Coronary artery (tissue), 2 donors: ENCODE measurements around the gene EVC2.

ENCODE experiments used
- DNase-seq: peaks from one replicate; pipeline ENCODE4 v3.0.0-alpha.2; 2017; ENCODE audit warnings: low spot score
- H3K27ac ChIP-seq, 2 donors: fragments of 200-600 bp; sonication (generic); one replicate each; pipeline ENCODE4 v1.5.1; 2016 to 2019
- H3K4me3 ChIP-seq: fragments of 200-600 bp; sonication (generic); 2 replicates; pipeline ENCODE4 v1.5.1; 2016; ENCODE audit warnings: mild to moderate bottlenecking, moderate library complexity
- TF ChIP-seq, protein P1 (sequence below): fragments of 200-600 bp; sonication (generic); IDR thresholded peaks from one replicate; pipeline ENCODE4 v1.5.1; 2019; ENCODE audit warnings: antibody characterized with exemption

The EVC2 gene

DNA sequence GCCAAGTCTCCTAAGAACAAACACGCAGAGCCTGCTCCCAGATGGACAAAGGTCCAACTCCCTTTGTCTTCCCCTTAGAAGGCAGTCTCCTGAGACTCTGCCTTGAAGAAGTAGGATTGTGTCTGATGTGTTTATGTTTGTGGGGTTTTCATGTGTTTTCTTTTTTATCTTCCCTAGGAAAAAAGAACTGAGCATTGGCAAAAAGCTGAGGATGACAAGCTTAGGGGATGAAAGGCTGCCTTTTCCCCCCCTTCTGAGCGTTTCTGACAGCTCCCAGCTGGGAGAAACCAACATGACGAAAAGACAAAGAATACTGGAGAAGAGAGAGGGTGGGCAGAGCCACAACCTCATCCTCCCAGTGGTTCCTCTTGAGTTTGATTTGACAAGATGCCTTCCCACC is 181.1 kb downstream of the EVC2 start:
- TF ChIP-seq, protein P1, sequence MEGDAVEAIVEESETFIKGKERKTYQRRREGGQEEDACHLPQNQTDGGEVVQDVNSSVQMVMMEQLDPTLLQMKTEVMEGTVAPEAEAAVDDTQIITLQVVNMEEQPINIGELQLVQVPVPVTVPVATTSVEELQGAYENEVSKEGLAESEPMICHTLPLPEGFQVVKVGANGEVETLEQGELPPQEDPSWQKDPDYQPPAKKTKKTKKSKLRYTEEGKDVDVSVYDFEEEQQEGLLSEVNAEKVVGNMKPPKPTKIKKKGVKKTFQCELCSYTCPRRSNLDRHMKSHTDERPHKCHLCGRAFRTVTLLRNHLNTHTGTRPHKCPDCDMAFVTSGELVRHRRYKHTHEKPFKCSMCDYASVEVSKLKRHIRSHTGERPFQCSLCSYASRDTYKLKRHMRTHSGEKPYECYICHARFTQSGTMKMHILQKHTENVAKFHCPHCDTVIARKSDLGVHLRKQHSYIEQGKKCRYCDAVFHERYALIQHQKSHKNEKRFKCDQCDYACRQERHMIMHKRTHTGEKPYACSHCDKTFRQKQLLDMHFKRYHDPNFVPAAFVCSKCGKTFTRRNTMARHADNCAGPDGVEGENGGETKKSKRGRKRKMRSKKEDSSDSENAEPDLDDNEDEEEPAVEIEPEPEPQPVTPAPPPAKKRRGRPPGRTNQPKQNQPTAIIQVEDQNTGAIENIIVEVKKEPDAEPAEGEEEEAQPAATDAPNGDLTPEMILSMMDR, result no peak
- Histone ChIP-seq H3K4me3 (no peak overlapping the region), H3K27ac (no peak overlapping the region)
- DNase-seq, result no peak

DNA sequence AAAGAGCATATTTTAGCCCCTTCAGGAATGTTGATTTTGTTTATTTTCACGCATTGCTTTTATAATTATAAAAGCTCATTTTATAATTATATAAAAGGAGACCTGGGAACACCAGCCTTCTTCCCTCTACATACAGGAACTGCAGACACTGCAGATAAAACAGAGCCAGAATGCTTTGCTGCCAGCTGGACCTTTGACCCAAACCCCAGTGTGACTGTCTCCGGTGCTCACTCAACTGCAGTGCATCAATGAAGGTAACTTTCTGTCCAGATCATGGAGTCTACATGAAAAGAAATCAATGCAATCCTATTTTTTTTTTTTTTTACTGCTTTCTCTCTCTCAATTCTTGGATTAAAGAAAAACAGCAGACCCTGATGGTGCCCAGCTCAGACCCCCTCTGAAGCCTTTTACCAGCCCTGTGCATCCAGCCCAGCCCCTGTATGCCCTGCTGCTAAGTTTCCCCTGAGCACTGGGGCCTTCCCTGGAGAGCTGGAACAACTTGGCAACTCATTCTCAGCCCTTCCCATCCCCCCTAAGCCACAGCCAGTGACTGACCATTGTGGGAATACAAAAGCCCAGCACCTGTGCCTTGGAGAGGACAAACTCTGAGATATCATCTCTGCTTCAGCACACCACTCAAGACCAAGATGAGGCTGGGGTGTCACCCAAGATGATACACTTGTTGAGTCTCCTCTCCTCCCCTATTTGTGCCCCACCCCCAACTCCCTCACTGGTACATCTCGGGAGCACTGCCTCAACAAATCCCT is 182.1 kb downstream of the EVC2 start:
- TF ChIP-seq, protein P1, result no peak
- no peak for DNase-seq
- no peak overlapping the region for H3K27ac ChIP-seq

DNA sequence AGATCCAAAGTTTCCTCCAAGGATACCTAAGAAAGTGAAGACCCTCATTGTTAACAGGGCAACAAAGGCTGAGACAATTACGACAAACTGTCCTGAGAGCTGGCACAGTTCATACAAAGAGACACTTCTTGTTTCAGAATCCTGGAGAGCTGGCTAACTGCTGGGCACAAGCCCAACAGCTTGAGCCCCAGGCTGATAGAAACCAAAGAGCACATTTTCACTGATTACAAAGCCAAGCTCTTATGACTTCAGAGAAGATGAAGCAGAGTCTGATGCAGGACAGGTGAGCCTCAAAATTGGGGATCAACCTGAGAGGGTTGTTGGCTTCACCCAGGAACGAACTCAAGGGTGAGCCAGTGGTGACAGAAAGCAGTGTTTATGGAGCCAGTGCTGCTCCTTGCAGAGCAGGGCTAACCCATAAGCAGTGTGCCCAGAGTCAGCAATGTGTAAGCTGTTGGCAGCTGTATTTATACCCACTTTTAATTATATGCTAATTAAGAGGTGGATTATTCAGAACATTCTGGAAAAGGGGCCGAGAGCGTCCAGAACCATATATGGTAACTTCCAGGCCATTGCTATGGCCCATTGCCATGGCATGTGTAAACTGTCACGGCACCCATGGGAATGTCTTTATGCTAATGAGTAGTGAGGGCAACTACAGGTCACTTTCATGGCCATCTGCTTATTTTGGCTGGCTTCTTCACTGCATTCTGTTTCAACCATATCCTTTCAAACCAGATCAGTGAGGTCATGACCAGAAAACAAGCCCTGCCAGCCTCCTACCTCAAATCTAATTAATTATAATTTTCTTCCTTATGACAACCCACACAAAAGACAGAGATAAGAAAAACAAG is 183.7 kb downstream of the EVC2 start:
- Histone ChIP-seq H3K4me3 (no peak overlapping the region), H3K27ac (no peak overlapping the region)
- TF ChIP-seq, protein P1, result no peak
- no peak for DNase-seq

More for the DNA sequence above, 182.1 kb downstream of the EVC2 start:
- no peak overlapping the region for H3K4me3 ChIP-seq

DNA sequence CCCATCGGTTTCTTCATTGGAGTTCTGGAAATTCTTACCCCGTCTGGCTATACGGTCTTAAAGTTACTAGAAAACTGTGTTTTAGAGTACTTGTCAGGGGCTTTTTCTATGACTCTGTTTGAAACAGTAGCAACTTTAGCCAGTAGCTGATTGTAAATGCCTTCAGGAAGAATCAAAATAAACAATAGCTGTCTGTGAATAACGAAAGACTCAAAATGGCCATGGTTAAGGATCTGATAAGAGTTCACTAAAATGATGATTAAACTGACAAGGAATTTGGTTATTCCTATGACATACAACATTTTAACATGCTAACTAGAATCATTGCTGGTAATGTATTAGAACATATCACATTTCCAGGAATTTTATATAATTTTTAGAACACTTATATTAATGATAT is 191.0 kb downstream of the EVC2 start:
- no peak overlapping the region for H3K4me3 ChIP-seq
- TF ChIP-seq, protein P1, result no peak

DNA sequence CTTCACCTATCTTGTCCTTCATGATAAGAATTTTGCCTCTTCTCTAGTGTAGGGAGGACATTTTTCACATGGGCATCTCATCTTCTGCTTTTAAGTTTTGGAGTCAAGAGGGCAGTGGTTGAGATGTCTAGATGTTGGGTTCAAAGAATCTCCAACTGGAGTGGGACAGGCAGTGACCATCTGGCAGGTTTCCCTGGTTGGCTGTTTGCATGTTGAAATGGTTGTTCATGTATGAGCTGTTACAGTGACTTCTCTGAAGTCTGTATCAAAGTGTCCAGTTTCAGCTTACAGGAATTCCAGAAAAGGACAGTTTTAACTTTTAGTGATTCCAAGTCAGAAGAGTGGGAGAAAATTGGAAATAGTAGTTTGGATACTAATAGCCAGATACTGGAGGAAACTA is 192.7 kb downstream of the EVC2 start:
- Histone ChIP-seq H3K4me3 (no peak overlapping the region), H3K27ac (no peak overlapping the region)
- DNase-seq, result no peak
- TF ChIP-seq, protein P1, result no peak

More for the DNA sequence above, 191.0 kb downstream of the EVC2 start:
- no peak for DNase-seq
- no peak overlapping the region for H3K27ac ChIP-seq
